ENCODE data around the gene DTNA. TPM values are rescaled to one million over a fixed set of nuclear protein-coding genes. Genes with fewer than 3 reads are reported as not detected.

The DTNA gene
- total RNA-seq, 1 donor from 2014 or later: 21.0 TPM

DNA sequence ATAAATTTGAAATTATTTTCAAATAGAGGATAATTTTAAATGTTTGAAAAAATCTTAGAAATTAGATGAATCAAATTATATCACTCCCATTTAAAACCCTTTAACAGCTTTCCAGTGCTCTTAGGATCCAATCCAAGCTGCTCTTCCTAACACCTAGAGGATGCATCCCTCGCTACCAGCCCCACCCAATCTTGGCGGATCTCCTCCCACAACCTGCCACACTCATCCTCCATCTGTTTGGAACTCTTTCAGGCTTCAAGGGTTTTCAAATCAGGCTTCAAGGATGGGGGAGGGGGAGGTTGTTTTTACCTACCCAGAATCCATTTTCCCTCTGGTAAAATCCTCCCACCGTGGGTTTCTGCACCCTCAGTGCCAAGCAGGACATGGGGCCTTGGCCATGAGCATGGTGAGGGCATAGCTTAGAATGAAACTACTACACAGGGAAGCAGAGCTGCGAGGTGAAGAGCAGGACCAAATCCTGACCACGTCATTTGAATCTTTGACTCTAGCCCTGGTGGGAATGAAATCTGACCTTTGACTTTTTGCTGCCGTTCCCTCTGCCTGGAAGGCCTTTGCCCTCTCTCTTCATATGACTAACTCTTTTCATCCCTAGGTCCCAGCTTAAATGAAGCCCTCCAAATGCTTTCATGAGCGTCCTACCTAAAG lies 218.1 kb downstream of the DTNA start:
- Histone ChIP-seq H3K4me3 (no peak overlapping the region), H3K4me1 (no peaks in the 10 kb centered on the region), H3K9me3 (no peaks in the 10 kb centered on the region), H3K36me3 (no peaks in the 10 kb centered on the region), H3K27me3 (ENCODE audit: low read depth) (no peaks in the 10 kb centered on the region), H3K27ac (no peak overlapping the region)
- ATAC-seq (no peak), DNase-seq (no peak)
- TF ChIP-seq, protein P1, sequence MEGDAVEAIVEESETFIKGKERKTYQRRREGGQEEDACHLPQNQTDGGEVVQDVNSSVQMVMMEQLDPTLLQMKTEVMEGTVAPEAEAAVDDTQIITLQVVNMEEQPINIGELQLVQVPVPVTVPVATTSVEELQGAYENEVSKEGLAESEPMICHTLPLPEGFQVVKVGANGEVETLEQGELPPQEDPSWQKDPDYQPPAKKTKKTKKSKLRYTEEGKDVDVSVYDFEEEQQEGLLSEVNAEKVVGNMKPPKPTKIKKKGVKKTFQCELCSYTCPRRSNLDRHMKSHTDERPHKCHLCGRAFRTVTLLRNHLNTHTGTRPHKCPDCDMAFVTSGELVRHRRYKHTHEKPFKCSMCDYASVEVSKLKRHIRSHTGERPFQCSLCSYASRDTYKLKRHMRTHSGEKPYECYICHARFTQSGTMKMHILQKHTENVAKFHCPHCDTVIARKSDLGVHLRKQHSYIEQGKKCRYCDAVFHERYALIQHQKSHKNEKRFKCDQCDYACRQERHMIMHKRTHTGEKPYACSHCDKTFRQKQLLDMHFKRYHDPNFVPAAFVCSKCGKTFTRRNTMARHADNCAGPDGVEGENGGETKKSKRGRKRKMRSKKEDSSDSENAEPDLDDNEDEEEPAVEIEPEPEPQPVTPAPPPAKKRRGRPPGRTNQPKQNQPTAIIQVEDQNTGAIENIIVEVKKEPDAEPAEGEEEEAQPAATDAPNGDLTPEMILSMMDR (IDR thresholded peaks at IDR 0.05): no peak
- intact Hi-C loops (cut with DNase I): no loop called here

DNA sequence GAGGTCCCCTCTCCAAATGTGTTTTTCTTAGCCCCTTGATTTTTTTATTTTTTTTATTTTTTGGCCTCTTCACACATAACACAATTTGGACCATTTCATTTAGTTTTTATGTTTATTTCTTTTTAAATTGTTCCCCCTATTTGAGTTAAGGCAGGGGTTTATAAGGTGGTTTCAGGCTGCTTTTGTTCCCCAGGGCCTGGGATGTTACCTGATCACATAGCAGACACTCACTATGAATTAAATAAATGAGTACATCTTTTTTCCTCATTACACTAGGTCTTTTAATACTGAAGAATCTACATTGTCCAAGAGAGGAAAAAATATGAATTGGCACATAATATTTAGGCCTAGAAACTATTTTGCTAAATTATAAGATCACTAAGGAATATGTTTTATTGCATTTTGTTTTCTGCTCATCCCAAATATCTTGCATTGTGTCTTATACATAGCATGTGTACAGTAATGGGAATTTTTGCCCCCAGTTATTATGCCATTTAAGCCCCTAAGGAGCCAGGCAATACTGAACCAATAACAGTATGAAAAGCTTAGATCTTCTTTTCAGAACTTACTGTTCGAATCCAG lies 218.7 kb downstream of the DTNA start:
- Histone ChIP-seq H3K27me3 (ENCODE audit: low read depth) (no peaks in the 10 kb centered on the region), H3K9me3 (no peaks in the 10 kb centered on the region), H3K36me3 (no peaks in the 10 kb centered on the region), H3K4me1 (no peaks in the 10 kb centered on the region), H3K27ac (no peak overlapping the region), H3K4me3 (no peak overlapping the region)
- intact Hi-C loops (cut with DNase I): no loop called here
- DNase-seq (no peak), ATAC-seq (no peak)
- TF ChIP-seq, protein P1 (IDR thresholded peaks at IDR 0.05): no peak

DNA sequence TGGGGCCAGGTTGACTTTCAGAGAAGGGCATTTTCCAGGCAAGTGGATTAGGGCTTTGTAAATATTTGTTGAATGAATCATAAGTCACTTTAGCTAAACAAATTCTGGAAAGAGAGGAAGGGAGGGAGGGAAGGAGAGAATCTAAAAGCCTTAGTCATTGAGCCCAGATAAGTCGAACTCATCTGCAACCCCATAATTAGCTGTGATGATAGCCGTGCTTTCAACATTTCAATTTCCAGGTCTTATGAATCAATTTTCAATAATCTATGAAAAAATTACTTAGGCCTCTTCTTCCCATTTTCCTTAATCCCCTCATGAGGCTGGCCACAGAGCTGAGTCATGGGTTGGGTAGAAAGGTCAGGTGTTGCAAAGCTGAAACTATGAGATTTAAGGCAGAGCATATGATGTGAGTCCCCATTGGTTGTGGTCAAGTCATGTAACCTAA lies 219.3 kb downstream of the DTNA start:
- Histone ChIP-seq H3K9me3 (no peaks in the 10 kb centered on the region), H3K4me1 (no peaks in the 10 kb centered on the region), H3K27me3 (ENCODE audit: low read depth) (no peaks in the 10 kb centered on the region), H3K4me3 (no peak overlapping the region), H3K27ac (no peak overlapping the region), H3K36me3 (no peaks in the 10 kb centered on the region)
- ATAC-seq (peak in 1 of 2 donors; percentile 31), DNase-seq (no peak)
- intact Hi-C loops (cut with DNase I): no loop called here
- TF ChIP-seq, protein P1 (IDR thresholded peaks at IDR 0.05): no peak

DNA sequence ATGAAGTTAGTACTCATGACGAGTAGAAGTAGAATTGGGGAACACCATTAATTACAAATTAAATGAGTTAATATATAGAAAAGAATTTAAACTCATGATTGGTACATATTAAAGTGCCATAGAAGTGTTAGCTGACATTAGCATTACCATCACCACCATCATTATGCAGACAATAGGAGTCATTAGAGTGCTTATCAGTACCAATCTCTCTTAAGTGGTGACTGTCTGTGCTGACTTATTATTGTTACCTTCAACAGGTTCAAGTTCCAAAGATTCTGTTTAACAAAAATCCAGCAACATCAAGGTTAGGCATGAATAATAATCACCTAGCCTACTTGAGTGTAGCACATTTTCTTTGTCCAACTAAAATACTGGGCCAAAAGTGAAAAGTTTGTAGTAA lies 222.3 kb downstream of the DTNA start:
- Histone ChIP-seq H3K27ac (no peak overlapping the region), H3K4me1 (no peaks in the 10 kb centered on the region), H3K4me3 (no peak overlapping the region), H3K27me3 (ENCODE audit: low read depth) (no peaks in the 10 kb centered on the region), H3K9me3 (no peaks in the 10 kb centered on the region), H3K36me3 (no peaks in the 10 kb centered on the region)
- intact Hi-C loops (cut with DNase I): no loop called here
- no peak for DNase-seq
- TF ChIP-seq, protein P1 (IDR thresholded peaks at IDR 0.05): no peak
- ATAC-seq: no peak

DNA sequence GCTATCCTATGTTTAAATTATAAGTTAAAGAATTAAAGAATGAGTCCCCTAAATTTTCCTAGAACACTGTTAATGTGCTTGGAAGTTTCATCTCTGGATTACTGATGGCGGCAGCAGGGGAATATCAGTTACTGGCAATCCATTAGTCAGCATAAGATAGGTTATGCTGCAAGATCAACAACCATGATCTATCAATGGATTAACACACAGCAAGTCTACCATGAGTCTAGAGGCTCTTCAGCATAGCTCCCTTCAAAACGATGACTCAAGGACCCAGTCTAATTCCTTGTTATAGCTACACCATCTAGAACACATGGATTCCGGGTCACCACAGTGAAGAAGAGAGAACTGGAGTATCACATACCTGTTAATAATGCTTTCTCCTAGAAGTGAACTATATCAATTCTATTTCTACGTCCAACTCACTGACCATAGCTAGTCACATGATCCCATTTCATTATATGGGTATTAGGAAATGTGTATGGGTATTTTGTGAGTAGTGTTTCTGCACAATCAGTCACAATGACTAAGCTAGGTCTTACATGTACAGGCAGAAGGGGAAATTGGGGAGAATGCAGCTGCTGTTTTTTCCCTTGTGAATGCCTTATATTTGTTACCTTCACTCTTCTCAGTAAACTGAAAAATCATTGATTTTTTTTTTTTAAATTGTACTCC lies 222.8 kb downstream of the DTNA start:
- no peaks in the 10 kb centered on the region for H3K9me3 ChIP-seq
- H3K36me3 ChIP-seq: no peaks in the 10 kb centered on the region
- no peak overlapping the region for H3K27ac ChIP-seq
- no peak for ATAC-seq
- TF ChIP-seq, protein P1 (IDR thresholded peaks at IDR 0.05): no peak
- H3K4me3 ChIP-seq: no peak overlapping the region
- H3K4me1 ChIP-seq: no peaks in the 10 kb centered on the region
- no peaks in the 10 kb centered on the region for H3K27me3 ChIP-seq (ENCODE audit: low read depth)
- intact Hi-C loops (cut with DNase I): no loop called here
- no peak for DNase-seq
